ENCODE measurements around the gene CTNNAL1. TPM values are rescaled to one million over a fixed set of nuclear protein-coding genes. Genes with fewer than 3 reads are reported as not detected.
"Not testable (repeated sequence)": the region's sequence is repeated elsewhere in the genome, so short reads cannot be mapped to it uniquely, and the experiment has no call there.

Gene CTNNAL1
- total RNA-seq = 8.8 TPM

GRCh38 chr9:109012876-109013678, at the start of gene CTNNAL1:
CTNNAL1 (minus strand) TSS chr9:109013499; CDS start chr9:109013442, 57 bp downstream.
- peak; percentile 83 for ATAC-seq

GRCh38 chr9:109062543-109062942, 49.2 kb upstream of the CTNNAL1 start:
- ATAC-seq = no peak

GRCh38 chr9:109060191-109060590, 46.9 kb upstream of the CTNNAL1 start:
- no peak for ATAC-seq

- ATAC-seq = not testable (repeated sequence)
Observed at GRCh38 chr9:109053121-109053520, 39.8 kb upstream of the CTNNAL1 start.

- no peak for ATAC-seq
Observed at GRCh38 chr9:109052416-109052815, 39.1 kb upstream of the CTNNAL1 start.

GRCh38 chr9:109051733-109052132, 38.4 kb upstream of the CTNNAL1 start:
- no peak for ATAC-seq

- ATAC-seq = no peak
Observed at GRCh38 chr9:109050444-109050843, 37.1 kb upstream of the CTNNAL1 start.

- ATAC-seq = no peak
Observed at GRCh38 chr9:109048822-109049221, 35.5 kb upstream of the CTNNAL1 start.

GRCh38 chr9:109047259-109047658, 34.0 kb upstream of the CTNNAL1 start:
- peak; percentile 78 for ATAC-seq

GRCh38 chr9:109046346-109046745, 33.0 kb upstream of the CTNNAL1 start:
- ATAC-seq = no peak

- ATAC-seq = no peak
Observed at GRCh38 chr9:109043578-109043977, 30.3 kb upstream of the CTNNAL1 start.

- no peak for ATAC-seq
Observed at GRCh38 chr9:109040571-109040970, 27.3 kb upstream of the CTNNAL1 start.

GRCh38 chr9:109039539-109039938, 26.2 kb upstream of the CTNNAL1 start:
- no peak for ATAC-seq

- ATAC-seq = no peak
Observed at GRCh38 chr9:109037946-109038715, 24.8 kb upstream of the CTNNAL1 start.

- ATAC-seq = no peak
Observed at GRCh38 chr9:109036744-109037680, 23.7 kb upstream of the CTNNAL1 start.

GRCh38 chr9:109035684-109036423, 22.6 kb upstream of the CTNNAL1 start:
- no peak for ATAC-seq

GRCh38 chr9:109033941-109034700, 20.8 kb upstream of the CTNNAL1 start:
- no peak for ATAC-seq

- ATAC-seq = peak; percentile 44
Observed at GRCh38 chr9:109031241-109031640, 17.9 kb upstream of the CTNNAL1 start.

GRCh38 chr9:109030426-109030825, 17.1 kb upstream of the CTNNAL1 start:
- no peak for ATAC-seq

GRCh38 chr9:109028457-109028856, 15.2 kb upstream of the CTNNAL1 start:
- ATAC-seq = no peak

GRCh38 chr9:109027176-109027575, 13.9 kb upstream of the CTNNAL1 start:
- ATAC-seq = no peak
